HG03520 (cell line): ENCODE measurements around the gene MYOF.

Source experiments
- ATAC-seq: cut with Tn5 transposase; IDR thresholded peaks from one replicate; pipeline ENCODE4 v1.9.1; 2021; ENCODE audit warnings: mild to moderate bottlenecking, moderate library complexity; ENCODE audit not compliant: unreplicated experiment

Gene MYOF

GRCh38 chr10:93261961-93262610 lies 220.0 kb downstream of the MYOF start:
- ATAC-seq = no peak

DNA sequence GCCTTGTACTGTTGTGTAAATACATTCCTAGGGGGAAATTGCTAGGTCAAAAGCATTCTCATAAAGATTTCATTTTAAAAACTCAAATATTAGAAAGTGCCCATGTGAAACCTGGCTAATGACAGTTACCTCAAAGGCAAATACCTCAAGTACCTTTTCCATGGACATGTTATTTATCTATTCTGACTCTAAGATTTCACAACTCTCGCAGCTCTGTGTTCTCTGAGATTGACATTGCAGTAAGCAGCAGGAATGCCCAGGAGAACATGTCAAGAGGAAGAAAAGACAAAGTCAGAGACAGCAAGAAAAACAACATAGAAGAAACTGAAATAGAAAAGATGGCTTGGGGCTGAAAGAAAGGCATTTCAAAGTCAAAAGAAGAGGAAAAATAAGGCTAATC lies 221.0 kb downstream of the MYOF start:
- ATAC-seq = no peak

GRCh38 chr10:93259126-93259525 lies 223.0 kb downstream of the MYOF start:
- no peak for ATAC-seq
